Measurements from ENCODE around the gene SERTAD2. TPM values are rescaled to one million over a fixed set of nuclear protein-coding genes. Genes with fewer than 3 reads are reported as not detected.

SERTAD2 gene
- polyA plus RNA-seq, 1 experiment = 6.2 TPM

DNA sequence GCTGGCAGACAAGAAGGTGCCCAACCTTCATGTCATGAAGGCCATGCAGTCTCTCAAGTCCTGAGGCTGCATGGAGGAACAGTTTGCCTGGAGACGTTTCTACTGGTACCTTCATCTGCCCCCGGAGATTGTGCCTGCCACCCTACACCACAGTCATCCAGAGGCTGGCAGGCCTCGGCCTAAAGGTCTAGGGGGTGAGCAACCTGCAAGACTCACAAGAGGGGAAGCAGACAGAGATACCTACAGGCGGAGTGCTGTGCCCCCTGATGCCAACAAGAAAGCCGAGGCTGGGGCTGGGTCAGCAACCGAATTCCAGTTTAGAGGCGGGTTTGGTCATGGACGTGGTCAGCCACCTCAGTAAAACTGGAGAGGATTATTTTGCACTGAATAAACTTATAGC lies 12.0 kb upstream of the SERTAD2 start:
- TF ChIP-seq, protein P1, sequence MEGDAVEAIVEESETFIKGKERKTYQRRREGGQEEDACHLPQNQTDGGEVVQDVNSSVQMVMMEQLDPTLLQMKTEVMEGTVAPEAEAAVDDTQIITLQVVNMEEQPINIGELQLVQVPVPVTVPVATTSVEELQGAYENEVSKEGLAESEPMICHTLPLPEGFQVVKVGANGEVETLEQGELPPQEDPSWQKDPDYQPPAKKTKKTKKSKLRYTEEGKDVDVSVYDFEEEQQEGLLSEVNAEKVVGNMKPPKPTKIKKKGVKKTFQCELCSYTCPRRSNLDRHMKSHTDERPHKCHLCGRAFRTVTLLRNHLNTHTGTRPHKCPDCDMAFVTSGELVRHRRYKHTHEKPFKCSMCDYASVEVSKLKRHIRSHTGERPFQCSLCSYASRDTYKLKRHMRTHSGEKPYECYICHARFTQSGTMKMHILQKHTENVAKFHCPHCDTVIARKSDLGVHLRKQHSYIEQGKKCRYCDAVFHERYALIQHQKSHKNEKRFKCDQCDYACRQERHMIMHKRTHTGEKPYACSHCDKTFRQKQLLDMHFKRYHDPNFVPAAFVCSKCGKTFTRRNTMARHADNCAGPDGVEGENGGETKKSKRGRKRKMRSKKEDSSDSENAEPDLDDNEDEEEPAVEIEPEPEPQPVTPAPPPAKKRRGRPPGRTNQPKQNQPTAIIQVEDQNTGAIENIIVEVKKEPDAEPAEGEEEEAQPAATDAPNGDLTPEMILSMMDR (IDR thresholded peaks at IDR 0.05; ENCODE audit: insufficient read depth, low read depth, low read length) = no peak
- H3K36me3 ChIP-seq (ENCODE audit: control insufficient read depth, insufficient read depth, low read length) = no peaks in the 10 kb centered on the region
- ChIA-PET CTCF (no interaction called here), POLR2A (no interaction called here)
- DNase-seq (ENCODE audit: low read depth) = no peak
- H3K27me3 ChIP-seq (ENCODE audit: control insufficient read depth, insufficient read depth, low read length) = no peaks in the 10 kb centered on the region
- no peak overlapping the region for H3K4me3 ChIP-seq (ENCODE audit: low read depth, low read length)

DNA sequence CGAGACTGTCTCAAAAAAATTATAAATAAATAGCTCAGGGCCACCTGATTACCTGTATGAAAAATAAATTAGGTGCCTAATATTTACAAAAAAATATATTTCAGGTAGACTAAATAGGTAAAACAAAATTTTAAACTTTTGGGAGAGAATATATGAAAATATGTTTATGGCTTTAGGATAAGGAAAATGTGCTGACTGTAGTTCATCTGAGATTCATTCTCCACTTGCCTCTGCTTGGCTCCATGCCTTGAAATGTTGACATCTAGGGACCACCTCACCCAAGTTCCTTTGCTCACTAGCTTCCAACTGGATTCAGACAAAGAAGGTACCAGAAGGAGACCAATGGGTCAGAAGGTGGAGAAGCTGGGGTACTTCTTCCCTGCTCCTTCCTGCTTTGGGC lies 9.7 kb upstream of the SERTAD2 start:
- CTCF ChIA-PET = interaction anchor here (1.6 to 1.9 kb wide), 3 partner anchors 9 to 51 kb away, joined by 4 to 7 read pairs (median 4); partner anchors contain the start of gene SERTAD2
- POLR2A ChIA-PET = no interaction called here

DNA sequence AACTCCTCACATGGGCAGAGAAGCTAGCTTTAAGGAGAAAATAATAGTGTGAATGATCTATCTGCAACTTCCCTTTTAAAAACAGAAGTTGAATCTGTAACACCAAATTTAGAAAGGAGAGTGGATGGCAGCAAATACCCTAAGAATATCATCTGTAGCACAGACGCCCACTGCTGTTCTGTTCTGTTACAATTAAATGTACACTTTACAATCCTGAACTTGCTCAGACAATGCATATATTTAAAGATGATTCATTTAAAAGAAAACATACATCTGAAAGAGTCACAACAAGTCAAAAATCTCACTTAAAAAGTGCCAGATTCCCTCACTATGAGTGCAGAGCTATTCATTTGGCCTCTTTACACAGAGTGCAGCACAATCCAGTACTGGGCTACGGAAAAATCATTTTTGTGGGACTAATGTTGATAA lies 8.0 kb upstream of the SERTAD2 start:
- ChIA-PET POLR2A (interaction anchor here (0.6 kb wide), 1 partner anchor 16 kb away, joined by 4 read pairs; no protein-coding TSS in a partner anchor), CTCF (interaction anchor here (0.6 to 1.4 kb wide), 4 partner anchors 9 to 89 kb away, joined by 3 to 4 read pairs (median 3); no protein-coding TSS in a partner anchor)
- TF ChIP-seq, protein P1 (IDR thresholded peaks at IDR 0.05; ENCODE audit: insufficient read depth, low read depth, low read length) = no peak
- no peak for DNase-seq (ENCODE audit: low read depth)
- Histone ChIP-seq H3K4me3 (ENCODE audit: low read depth, low read length) (no peak overlapping the region), H3K27me3 (ENCODE audit: control insufficient read depth, insufficient read depth, low read length) (no peaks in the 10 kb centered on the region), H3K36me3 (ENCODE audit: control insufficient read depth, insufficient read depth, low read length) (no peaks in the 10 kb centered on the region)

More for the DNA sequence above, 9.7 kb upstream of the SERTAD2 start:
- TF ChIP-seq, protein P1 (IDR thresholded peaks at IDR 0.05; ENCODE audit: insufficient read depth, low read depth, low read length) = no peak
- Histone ChIP-seq H3K27me3 (ENCODE audit: control insufficient read depth, insufficient read depth, low read length) (no peaks in the 10 kb centered on the region), H3K36me3 (ENCODE audit: control insufficient read depth, insufficient read depth, low read length) (no peaks in the 10 kb centered on the region), H3K4me3 (ENCODE audit: low read depth, low read length) (no peak overlapping the region)
- no peak for DNase-seq (ENCODE audit: low read depth)

DNA sequence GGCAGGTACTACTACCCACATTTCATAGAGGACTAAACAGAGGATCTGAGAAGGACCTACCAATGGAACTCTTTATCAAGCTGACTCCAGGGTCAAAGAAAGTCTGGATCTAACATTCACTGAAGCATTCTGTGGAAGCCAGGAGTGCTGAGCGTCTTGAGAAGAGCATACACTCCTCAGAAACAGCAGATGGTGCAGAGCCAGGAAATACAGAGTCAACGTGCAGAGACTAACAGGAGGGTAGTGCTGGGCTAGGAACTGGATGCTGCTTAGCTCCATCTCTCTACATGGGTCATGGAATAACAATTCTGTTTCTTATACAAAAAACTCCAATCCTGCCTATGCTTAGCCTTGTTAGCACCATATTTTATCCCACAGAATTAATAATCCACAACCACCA lies 5.5 kb upstream of the SERTAD2 start:
- DNase-seq (ENCODE audit: low read depth) = no peak
- Histone ChIP-seq H3K27me3 (ENCODE audit: control insufficient read depth, insufficient read depth, low read length) (no peaks in the 10 kb centered on the region), H3K4me3 (ENCODE audit: low read depth, low read length) (no peak overlapping the region), H3K36me3 (ENCODE audit: control insufficient read depth, insufficient read depth, low read length) (no peaks in the 10 kb centered on the region)
- ChIA-PET POLR2A (no interaction called here), CTCF (no interaction called here)
- TF ChIP-seq, protein P1 (IDR thresholded peaks at IDR 0.05; ENCODE audit: insufficient read depth, low read depth, low read length) = no peak

DNA sequence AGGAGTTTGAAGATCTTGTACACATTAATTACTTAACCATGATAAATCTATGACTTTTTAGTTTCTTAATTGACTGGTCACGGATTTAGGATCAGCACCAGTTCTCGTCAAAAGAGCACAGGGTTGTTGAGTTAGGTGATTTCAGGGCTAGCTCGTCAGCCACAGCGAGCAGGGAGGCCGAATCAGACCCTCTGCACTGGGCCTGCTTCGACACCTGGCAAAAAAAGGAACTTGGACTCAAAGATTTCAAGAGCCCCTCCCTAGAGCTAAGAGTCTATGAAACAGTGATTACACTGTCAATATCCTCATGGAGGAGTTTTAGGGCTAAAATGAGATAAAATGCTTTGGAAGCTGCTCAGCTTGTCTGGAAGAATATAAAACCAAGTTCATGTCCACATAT lies 4.6 kb upstream of the SERTAD2 start:
- CTCF ChIA-PET = interaction anchor here (1.1 kb wide), 1 partner anchor 13 kb away, joined by 3 read pairs; no protein-coding TSS in a partner anchor
- Histone ChIP-seq H3K27me3 (ENCODE audit: control insufficient read depth, insufficient read depth, low read length) (no peaks in the 10 kb centered on the region), H3K4me3 (ENCODE audit: low read depth, low read length) (no peak overlapping the region), H3K36me3 (ENCODE audit: control insufficient read depth, insufficient read depth, low read length) (no peaks in the 10 kb centered on the region)
- TF ChIP-seq, protein P1 (IDR thresholded peaks at IDR 0.05; ENCODE audit: insufficient read depth, low read depth, low read length) = no peak
- POLR2A ChIA-PET = interaction anchor here (0.6 kb wide), 1 partner anchor 30 kb away, joined by 12 read pairs; no protein-coding TSS in a partner anchor
- DNase-seq (ENCODE audit: low read depth) = no peak
